Measurements from ENCODE around the gene CHRNA10.

DNA sequence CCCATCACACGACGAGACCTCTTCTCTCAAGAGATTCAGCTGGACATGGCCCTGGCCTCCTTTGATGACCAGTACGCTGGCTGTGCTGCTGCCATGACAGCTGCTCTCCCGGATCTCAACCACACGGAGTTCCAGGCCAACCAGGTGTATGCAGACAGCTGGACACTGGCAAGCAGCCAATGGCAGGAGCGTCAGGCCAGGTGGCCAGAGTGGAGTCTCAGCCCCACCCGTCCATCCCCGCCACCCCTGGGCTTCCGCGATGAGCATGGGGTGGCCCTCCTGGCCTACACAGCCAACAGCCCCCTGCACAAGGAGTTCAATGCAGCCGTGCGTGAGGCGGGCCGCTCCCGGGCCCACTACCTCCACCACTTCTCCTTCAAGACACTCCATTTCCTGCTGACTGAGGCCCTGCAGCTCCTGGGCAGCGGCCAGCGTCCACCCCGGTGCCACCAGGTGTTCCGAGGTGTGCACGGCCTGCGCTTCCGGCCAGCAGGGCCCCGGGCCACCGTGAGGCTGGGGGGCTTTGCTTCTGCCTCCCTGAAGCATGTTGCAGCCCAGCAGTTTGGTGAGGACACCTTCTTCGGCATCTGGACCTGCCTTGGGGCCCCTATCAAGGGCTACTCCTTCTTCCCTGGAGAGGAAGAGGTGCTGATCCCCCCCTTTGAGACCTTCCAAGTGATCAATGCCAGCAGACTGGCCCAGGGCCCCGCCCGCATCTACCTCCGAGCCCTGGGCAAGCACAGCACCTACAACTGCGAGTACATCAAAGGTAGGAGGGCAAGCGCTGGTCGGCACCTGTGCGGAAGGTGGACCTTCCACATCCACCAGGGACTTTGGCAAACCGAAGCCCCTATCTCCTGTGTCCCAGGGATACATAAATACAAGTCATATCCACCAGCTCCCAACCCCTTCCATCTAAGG is 11.3 kb downstream of the CHRNA10 start:
- no peak for TF ChIP-seq POLR2A (IDR thresholded peaks at IDR 0.05; ENCODE audit: low read length)
- no peak for TF ChIP-seq GATA1 (IDR thresholded peaks at IDR 0.05; ENCODE audit: low read depth, low read length)

All from erythroblast (primary cell).